GM12878 (cell line): ENCODE measurements around the gene B3GAT2. TPM values are rescaled to one million over a fixed set of nuclear protein-coding genes. Genes with fewer than 3 reads are reported as not detected.

Experiments used
- ATAC-seq: fragments of 200-7000 bp; cut with Tn5 transposase; 3 replicates; pipeline ENCODE4 v1.9.1; 2020; ENCODE audit warnings: mild to moderate bottlenecking, moderate library complexity
- BruUV-seq: library from RNA; stranded (reverse); fragments of 400-500 nt; replicated peaks from 2 replicates; lab custom pipeline; 2021; lab: Mats Ljungman, UMichigan
- CTCF ChIA-PET: fragments of 300-600 bp; sonication (Branson Sonifier 250); formaldehyde crosslinking; extraction: SDS; loops from one replicate; lab custom pipeline; 2021; ENCODE audit warnings: inconsistent platforms; lab: Yijun Ruan, JAX
- POLR2A ChIA-PET: fragments of 350-600 bp; formaldehyde crosslinking; extraction: SDS; loops from one replicate; lab custom pipeline; 2021; ENCODE audit warnings: inconsistent platforms; lab: Charles Lee
- RAD21 ChIA-PET: fragments of 300-600 bp; sonication (Branson Sonifier 250); formaldehyde crosslinking; loops from one replicate; lab custom pipeline; 2023; ENCODE audit warnings: antibody characterized with exemption; ENCODE audit not compliant: unreplicated experiment; lab: Charles Lee
- SMC1A ChIA-PET: fragments of 300-600 bp; sonication (Branson Sonifier 250); formaldehyde crosslinking; loops from one replicate; lab custom pipeline; 2023; ENCODE audit not compliant: unreplicated experiment, uncharacterized antibody; lab: Charles Lee
- DNase-seq: peaks from one replicate; pipeline ENCODE4 v3.0.0-alpha.2; 2011; ENCODE audit warnings: low read depth, low spot score
- FAIRE-seq: peaks from 3 replicates; lab custom pipeline; 2011; peaks lifted over from hg19 to GRCh38; lab: Jason Lieb, UNC
- H2AFZ ChIP-seq: 2 replicates; pipeline ENCODE4 v1.6.0; 2011; ENCODE audit warnings: low read depth, low read length, control low read depth; ENCODE audit not compliant: control insufficient read depth
- H3K27ac ChIP-seq: 2 replicates; pipeline ENCODE4 v1.5.1; 2011; ENCODE audit warnings: control low read depth; ENCODE audit not compliant: control insufficient read depth, insufficient read depth
- H3K27me3 ChIP-seq, 2 experiments: replicated peaks in 1 of 2; 2 replicates each; pipeline versions ENCODE4 v1.6.0 to v1.6.1; 2011; ENCODE audit warnings: low read length in 1 of 2; ENCODE audit not compliant: control insufficient read depth in 2 of 2, insufficient read depth in 2 of 2
- H3K36me3 ChIP-seq, 2 experiments: 2 replicates each; pipeline ENCODE4 v1.5.1; 2011; ENCODE audit warnings: low read length in 1 of 2; ENCODE audit not compliant: control insufficient read depth in 2 of 2, insufficient read depth in 2 of 2
- H3K4me1 ChIP-seq: 2 replicates; pipeline ENCODE4 v1.6.1; 2011; ENCODE audit warnings: mild to moderate bottlenecking, low read length, moderate library complexity, mixed read lengths; ENCODE audit not compliant: control insufficient read depth, insufficient read depth
- H3K4me2 ChIP-seq: 2 replicates; pipeline ENCODE4 v1.6.0; 2011; ENCODE audit warnings: control low read depth; ENCODE audit not compliant: control insufficient read depth, insufficient read depth
- H3K4me3 ChIP-seq: fragments of 200-600 bp; sonication (generic); 2 replicates; pipeline ENCODE4 v1.5.1; 2016
- H3K79me2 ChIP-seq: 2 replicates; pipeline ENCODE4 v1.6.0; 2011; ENCODE audit warnings: low read length; ENCODE audit not compliant: control insufficient read depth, insufficient read depth
- H3K9ac ChIP-seq: 2 replicates; pipeline ENCODE4 v1.8.0; 2011; ENCODE audit warnings: low read length, control low read depth, mixed read lengths; ENCODE audit not compliant: control insufficient read depth, insufficient read depth
- H3K9me3 ChIP-seq: replicated peaks from 3 replicates; pipeline ENCODE4 v1.5.1; 2011; ENCODE audit warnings: mild to moderate bottlenecking, low read length; ENCODE audit not compliant: control insufficient read depth, insufficient read depth
- H4K20me1 ChIP-seq: 2 replicates; pipeline ENCODE4 v1.6.0; 2011; ENCODE audit not compliant: control insufficient read depth, insufficient read depth
- SMC3 ChIP-seq: IDR thresholded peaks from 2 replicates; pipeline ENCODE4 v1.6.1; 2011; ENCODE audit warnings: low read length, improper control_type of control experiment, borderline replicate concordance
- STAT1 ChIP-seq: fragments of 450-650 bp; conservative IDR thresholded peaks from 2 replicates; pipeline ENCODE4 v1.6.1; 2014; ENCODE audit warnings: antibody characterized with exemption, mild to moderate bottlenecking
- TCF12 ChIP-seq: IDR thresholded peaks from 2 replicates; pipeline ENCODE4 v1.6.1; 2011; ENCODE audit warnings: low read depth, mild to moderate bottlenecking, low read length
- WGBS: methylation state at CpG from one replicate; pipeline ENCODE4 v1.1.6; 2016; ENCODE audit warnings: low lambda C conversion rate; ENCODE audit not compliant: insufficient replicate concordance, insufficient coverage; ENCODE audit errors: missing lambda C conversion rate; 5-methylcytosine and 5-hydroxymethylcytosine counted together
- in situ Hi-C: fragments of 300-500 bp; cut with MboI; formaldehyde crosslinking; loops from 9 replicates; pipeline ENCODE4 v1.14.3; 2018; ENCODE audit warnings: mixed read lengths
- intact Hi-C: fragments of 100-400 bp; cut with micrococcal nuclease; formaldehyde crosslinking; loops from one replicate; pipeline ENCODE4 v1.14.2; 2022; ENCODE audit not compliant: unreplicated experiment
- polyA plus RNA-seq, 11 experiments: library from polyadenylated mRNA; depleted of rRNA in 4 of 11; unstranded in 6 of 11; stranded (reverse) in 5 of 11; fragments of >200 nt; fragmentation: Nextera tagmentation in 4 of 11; fragmentation: Illumina TruSeq in 1 of 11; extraction: Ambion mirVana in 4 of 11; extraction: Trizol in 1 of 11; gene quantifications; 1 replicate in 1 of 11; 2 replicates in 10 of 11; pipeline versions ENCODE4 v1.2.1 to v1.2.3, GENCODE V29; 2011 to 2016; ENCODE audit warnings: inconsistent platforms in 2 of 11, missing spikeins in 2 of 11, low read depth in 1 of 11
- total RNA-seq, 4 experiments: library from RNA; depleted of rRNA in 3 of 4; stranded (reverse); fragments of >200 nt in 3 of 4; fragmentation: Illumina TruSeq in 1 of 4; extraction: Trizol in 1 of 4; gene quantifications; 2 replicates each; pipeline versions ENCODE4 v1.2.1 to v1.2.3, GENCODE V29; 2013 to 2021
- TF ChIP-seq, protein P1 (sequence below): fragments of 450-650 bp; IDR thresholded peaks from 2 replicates; pipeline ENCODE4 v1.6.1; 2016; ENCODE audit warnings: mild to moderate bottlenecking

Gene B3GAT2
- total and polyA plus RNA-seq, 10 of the 15 experiments (the other 5 are each of a cell fraction or from before 2014, with no cell fraction given), result 0.04 to 1.2 (median 0.22) TPM; not detected in 5

DNA sequence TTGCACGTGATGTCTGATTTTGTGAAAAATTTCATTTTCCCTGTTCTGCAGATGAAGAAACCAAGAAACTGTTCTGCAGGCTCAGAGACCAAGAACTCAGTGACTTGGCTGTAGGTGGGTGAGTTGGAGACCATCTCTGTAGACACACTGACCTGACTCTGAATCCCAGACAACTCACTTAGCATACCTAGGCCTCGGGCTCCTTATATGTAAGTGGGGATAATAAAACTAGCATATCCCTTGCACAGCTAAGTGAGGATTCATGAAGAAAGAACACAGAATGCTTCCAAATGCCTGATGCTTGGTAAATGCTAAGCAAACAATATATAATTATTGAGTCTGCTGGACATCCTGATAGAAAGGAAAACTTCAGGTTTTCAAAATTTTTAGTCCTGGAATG, 70.8 kb downstream of the B3GAT2 start:
- intact Hi-C loops (loop anchor here (5.0 to 10.0 kb wide), 2 partner anchors 511 to 664 kb away; no protein-coding TSS in a partner anchor), in situ Hi-C loops (loop anchor here (5.0 to 25.0 kb wide), 2 partner anchors 179 to 374 kb away; no protein-coding TSS in a partner anchor)
- Histone ChIP-seq H2AFZ (no peak overlapping the region), H3K36me3 (no peaks in the 10 kb centered on the region), H3K27ac (no peak overlapping the region), H3K4me1 (no peaks in the 10 kb centered on the region), H3K9me3 (no peaks in the 10 kb centered on the region), H3K27me3 (no peaks in the 10 kb centered on the region), H3K4me2 (no peak overlapping the region), H3K79me2 (no peaks in the 10 kb centered on the region), H4K20me1 (no peaks in the 10 kb centered on the region), H3K9ac (no peak overlapping the region), H3K4me3 (no peak overlapping the region)
- SMC1A ChIA-PET, result interaction anchor here (0.9 to 5.1 kb wide), 9 partner anchors 8 to 665 kb away, joined by 3 to 155 read pairs (median 10); no protein-coding TSS in a partner anchor
- CTCF ChIA-PET, result interaction anchor here (0.8 to 7.9 kb wide), 13 partner anchors 8 to 665 kb away, joined by 3 to 225 read pairs (median 6); no protein-coding TSS in a partner anchor
- ATAC-seq (no peak), DNase-seq (no peak), FAIRE-seq (no peak)
- WGBS, result 15% methylated on average over 2 of the region's 2 CpGs
- no peak for TF ChIP-seq TCF12
- TF ChIP-seq SMC3, result no peak
- TF ChIP-seq STAT1, result no peak
- TF ChIP-seq, protein P1, sequence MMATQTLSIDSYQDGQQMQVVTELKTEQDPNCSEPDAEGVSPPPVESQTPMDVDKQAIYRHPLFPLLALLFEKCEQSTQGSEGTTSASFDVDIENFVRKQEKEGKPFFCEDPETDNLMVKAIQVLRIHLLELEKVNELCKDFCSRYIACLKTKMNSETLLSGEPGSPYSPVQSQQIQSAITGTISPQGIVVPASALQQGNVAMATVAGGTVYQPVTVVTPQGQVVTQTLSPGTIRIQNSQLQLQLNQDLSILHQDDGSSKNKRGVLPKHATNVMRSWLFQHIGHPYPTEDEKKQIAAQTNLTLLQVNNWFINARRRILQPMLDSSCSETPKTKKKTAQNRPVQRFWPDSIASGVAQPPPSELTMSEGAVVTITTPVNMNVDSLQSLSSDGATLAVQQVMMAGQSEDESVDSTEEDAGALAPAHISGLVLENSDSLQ, result no peak
- BruUV-seq, result no TSS peak
- RAD21 ChIA-PET, result interaction anchor here (0.8 to 4.1 kb wide), 7 partner anchors 8 to 576 kb away, joined by 3 to 101 read pairs (median 6); no protein-coding TSS in a partner anchor
- POLR2A ChIA-PET, result interaction anchor here (1.1 kb wide), 1 partner anchor 179 kb away, joined by 3 read pairs; no protein-coding TSS in a partner anchor
